ENCODE measurements around the gene TSSK2. TPM values are rescaled to one million over a fixed set of nuclear protein-coding genes. Genes with fewer than 3 reads are reported as not detected.
A peak's percentile ranks its signal among the peaks of the same experiment; 100 is the strongest.

The TSSK2 gene
- total RNA-seq, 1 donor from 2014 or later: not detected

- Histone ChIP-seq H3K27me3 (ENCODE audit: low read depth) (peaks cover 78% of the 10 kb centered on the region), H3K36me3 (no peaks in the 10 kb centered on the region), H3K4me1 (peaks cover 4% of the 10 kb centered on the region), H3K9me3 (replicated peaks) (peaks cover 8% of the 10 kb centered on the region), H3K4me3 (no peak overlapping the region), H3K27ac (replicated peaks) (no peak overlapping the region)
- intact Hi-C loops (cut with micrococcal nuclease): no loop called here
- TF ChIP-seq CTCF (IDR thresholded peaks at IDR 0.05; ENCODE audit: borderline replicate concordance): no peak
- DNase-seq: no peak
These were observed 33.3 kb downstream of the TSSK2 start for GRCh38 chr22:19164425-19164824.

GRCh38 chr22:19166421-19166820, 35.3 kb downstream of the TSSK2 start:
- Histone ChIP-seq H3K4me1 (peaks cover 24% of the 10 kb centered on the region), H3K27me3 (ENCODE audit: low read depth) (peaks cover 80% of the 10 kb centered on the region), H3K9me3 (replicated peaks) (peaks cover 8% of the 10 kb centered on the region), H3K27ac (replicated peaks) (no peak overlapping the region), H3K4me3 (no peak overlapping the region), H3K36me3 (no peaks in the 10 kb centered on the region)
- TF ChIP-seq CTCF (IDR thresholded peaks at IDR 0.05; ENCODE audit: borderline replicate concordance): no peak
- DNase-seq: no peak
- intact Hi-C loops (cut with micrococcal nuclease): no loop called here

GRCh38 chr22:19167106-19167869, 36.2 kb downstream of the TSSK2 start:
- Histone ChIP-seq H3K36me3 (no peaks in the 10 kb centered on the region), H3K4me1 (peaks cover 33% of the 10 kb centered on the region), H3K4me3 (no peak overlapping the region), H3K9me3 (replicated peaks) (peaks cover 8% of the 10 kb centered on the region), H3K27ac (replicated peaks) (no peak overlapping the region), H3K27me3 (ENCODE audit: low read depth) (peaks cover 75% of the 10 kb centered on the region)
- TF ChIP-seq CTCF (IDR thresholded peaks at IDR 0.05; ENCODE audit: borderline replicate concordance): no peak
- intact Hi-C loops (cut with micrococcal nuclease): no loop called here
- DNase-seq: no peak

GRCh38 chr22:19168088-19168890, 37.2 kb downstream of the TSSK2 start:
- Histone ChIP-seq H3K27ac (replicated peaks) (no peak overlapping the region), H3K9me3 (replicated peaks) (peaks cover 8% of the 10 kb centered on the region), H3K27me3 (ENCODE audit: low read depth) (peaks cover 66% of the 10 kb centered on the region), H3K36me3 (no peaks in the 10 kb centered on the region), H3K4me1 (peaks cover 43% of the 10 kb centered on the region), H3K4me3 (no peak overlapping the region)
- DNase-seq: no peak
- TF ChIP-seq CTCF (IDR thresholded peaks at IDR 0.05; ENCODE audit: borderline replicate concordance): no peak
- intact Hi-C loops (cut with micrococcal nuclease): no loop called here

GRCh38 chr22:19169002-19169946, 38.2 kb downstream of the TSSK2 start:
- no peak for DNase-seq
- Histone ChIP-seq H3K9me3 (replicated peaks) (peaks cover 3% of the 10 kb centered on the region), H3K36me3 (no peaks in the 10 kb centered on the region), H3K4me1 (peaks cover 53% of the 10 kb centered on the region), H3K27ac (replicated peaks) (no peak overlapping the region), H3K4me3 (peak overlapping the region; percentile 54), H3K27me3 (ENCODE audit: low read depth) (peaks cover 56% of the 10 kb centered on the region)
- intact Hi-C loops (cut with micrococcal nuclease): no loop called here
- TF ChIP-seq CTCF (IDR thresholded peaks at IDR 0.05; ENCODE audit: borderline replicate concordance): no peak

Measured in left ventricle myocardium inferior (tissue), 1 donor.